H9 (cell line): ENCODE measurements around the gene ATP6V1C2. TPM values are rescaled to one million over a fixed set of nuclear protein-coding genes. Genes with fewer than 3 reads are reported as not detected.

ENCODE experiments used
- DNase-seq: peaks from one replicate; pipeline ENCODE4 v3.0.0-alpha.2; 2017
- H2AFZ ChIP-seq: one replicate; pipeline ENCODE4 v1.6.1; 2013; ENCODE audit warnings: mild to moderate bottlenecking, low read length, control low read depth, moderate library complexity
- H2AK5ac ChIP-seq: 2 replicates; pipeline ENCODE4 v1.6.1; 2013; ENCODE audit warnings: low read length, control low read depth, mixed read lengths; ENCODE audit not compliant: insufficient read length
- H2BK120ac ChIP-seq: one replicate; pipeline ENCODE4 v1.6.1; 2013; ENCODE audit warnings: low read depth, mild to moderate bottlenecking, low read length, control low read depth, inconsistent platforms; ENCODE audit not compliant: poor library complexity, severe bottlenecking
- H2BK12ac ChIP-seq: 2 replicates; pipeline ENCODE4 v1.6.1; 2013; ENCODE audit warnings: low read length, control low read depth, mixed read lengths, low read depth; ENCODE audit not compliant: insufficient read length
- H2BK15ac ChIP-seq: 2 replicates; pipeline ENCODE4 v1.6.1; 2013; ENCODE audit warnings: low read depth, low read length, control low read depth
- H2BK20ac ChIP-seq: one replicate; pipeline ENCODE4 v1.6.1; 2013; ENCODE audit warnings: low read depth, mild to moderate bottlenecking, low read length, control low read depth, inconsistent platforms; ENCODE audit not compliant: poor library complexity, severe bottlenecking
- H2BK5ac ChIP-seq: 2 replicates; pipeline ENCODE4 v1.6.1; 2013; ENCODE audit warnings: low read length, control low read depth, mixed read lengths; ENCODE audit not compliant: insufficient read length
- H3K14ac ChIP-seq: 2 replicates; pipeline ENCODE4 v1.6.1; 2013; ENCODE audit warnings: low read length, control low read depth; ENCODE audit not compliant: insufficient read depth
- H3K18ac ChIP-seq: 2 replicates; pipeline ENCODE4 v1.6.1; 2013; ENCODE audit warnings: low read depth, mild to moderate bottlenecking, mixed read lengths, low read length, control low read depth; ENCODE audit not compliant: insufficient read length
- H3K23ac ChIP-seq: 2 replicates; pipeline ENCODE4 v1.6.1; 2013; ENCODE audit warnings: low read length, control low read depth, mixed read lengths, low read depth; ENCODE audit not compliant: insufficient read length
- H3K23me2 ChIP-seq: 2 replicates; pipeline ENCODE4 v1.6.1; 2013; ENCODE audit warnings: low read depth, mild to moderate bottlenecking, mixed read lengths, low read length, control low read depth; ENCODE audit not compliant: insufficient read length, poor library complexity, severe bottlenecking
- H3K27ac ChIP-seq: 2 replicates; pipeline ENCODE4 v1.5.1; 2013; ENCODE audit warnings: low read length, control low read depth, mixed read lengths, low read depth; ENCODE audit not compliant: insufficient read length
- H3K27me3 ChIP-seq: 2 replicates; pipeline ENCODE4 v1.6.1; 2013; ENCODE audit warnings: low read length, control low read depth, inconsistent platforms; ENCODE audit not compliant: insufficient read depth
- H3K4ac ChIP-seq: 2 replicates; pipeline ENCODE4 v1.6.1; 2013; ENCODE audit warnings: low read depth, mild to moderate bottlenecking, control low read depth, inconsistent platforms, low read length, moderate library complexity
- H3K4me1 ChIP-seq: 2 replicates; pipeline ENCODE4 v1.6.1; 2013; ENCODE audit warnings: low read length, control low read depth, inconsistent platforms; ENCODE audit not compliant: insufficient read depth
- H3K4me2 ChIP-seq: 2 replicates; pipeline ENCODE4 v1.6.1; 2013; ENCODE audit warnings: low read length, control low read depth, mixed read lengths; ENCODE audit not compliant: insufficient read length, insufficient read depth
- H3K56ac ChIP-seq: 2 replicates; pipeline ENCODE4 v1.6.1; 2013; ENCODE audit warnings: low read depth, mild to moderate bottlenecking, mixed read lengths, low read length, control low read depth; ENCODE audit not compliant: insufficient read length
- H3K79me1 ChIP-seq: 2 replicates; pipeline ENCODE4 v1.6.1; 2013; ENCODE audit warnings: low read depth, mild to moderate bottlenecking, moderate library complexity, low read length, control low read depth, inconsistent platforms; ENCODE audit not compliant: insufficient read depth, poor library complexity, severe bottlenecking
- H3K79me2 ChIP-seq: 2 replicates; pipeline ENCODE4 v1.6.1; 2013; ENCODE audit warnings: low read length, control low read depth, inconsistent platforms; ENCODE audit not compliant: insufficient read depth
- H3K9ac ChIP-seq: 2 replicates; pipeline ENCODE4 v1.6.1; 2013; ENCODE audit warnings: low read length, control low read depth, mixed read lengths; ENCODE audit not compliant: insufficient read length; ENCODE audit errors: extremely low read depth
- H3K9me3 ChIP-seq: one replicate; pipeline ENCODE4 v1.6.1; 2013; ENCODE audit warnings: low read depth, low read length, inconsistent platforms; ENCODE audit not compliant: control insufficient read depth
- H3T11ph ChIP-seq: one replicate; pipeline ENCODE4 v1.6.1; 2013; ENCODE audit warnings: mild to moderate bottlenecking, low read length, control low read depth, inconsistent platforms
- H4K20me1 ChIP-seq: one replicate; pipeline ENCODE4 v1.6.1; 2013; ENCODE audit not compliant: control insufficient read depth, insufficient read length, insufficient read depth
- H4K5ac ChIP-seq: 2 replicates; pipeline ENCODE4 v1.6.1; 2013; ENCODE audit warnings: low read depth, mild to moderate bottlenecking, mixed read lengths, low read length, control low read depth; ENCODE audit not compliant: insufficient read length
- H4K8ac ChIP-seq: replicated peaks from 2 replicates; pipeline ENCODE4 v1.6.1; 2013; ENCODE audit warnings: low read length, control low read depth, mixed read lengths, low read depth; ENCODE audit not compliant: insufficient read length
- H4K91ac ChIP-seq: 2 replicates; pipeline ENCODE4 v1.6.1; 2013; ENCODE audit warnings: low read depth, mild to moderate bottlenecking, moderate library complexity, mixed read lengths, low read length, control low read depth; ENCODE audit not compliant: insufficient read length
- H3K27ac Mint-ChIP-seq, 3 experiments: 2 replicates in 2 of 3; 3 replicates in 1 of 3; pipeline ENCODE4 v1.8.0; 2020 to 2021; ENCODE audit warnings: mixed read lengths in 3 of 3, mild to moderate bottlenecking in 1 of 3, moderate library complexity in 1 of 3
- H3K27me3 Mint-ChIP-seq: 2 replicates; pipeline ENCODE4 v1.8.0; 2021; ENCODE audit warnings: low read depth, mild to moderate bottlenecking, moderate library complexity, mixed read lengths
- H3K36me3 Mint-ChIP-seq, 3 experiments: 2 replicates in 2 of 3; 3 replicates in 1 of 3; pipeline ENCODE4 v1.8.0; 2020 to 2021; ENCODE audit warnings: low read depth in 3 of 3, mixed read lengths in 3 of 3; ENCODE audit not compliant: insufficient read depth in 1 of 3
- H3K4me1 Mint-ChIP-seq, 2 experiments: 2 replicates each; pipeline ENCODE4 v1.8.0; 2020; ENCODE audit warnings: mixed read lengths in 2 of 2
- H3K4me3 Mint-ChIP-seq, 2 experiments: 2 replicates in 1 of 2; 3 replicates in 1 of 2; pipeline ENCODE4 v1.8.0; 2020 to 2021; ENCODE audit warnings: mild to moderate bottlenecking in 2 of 2, mixed read lengths in 2 of 2, moderate library complexity in 1 of 2
- H3K9me3 Mint-ChIP-seq, 2 experiments: 2 replicates in 1 of 2; 3 replicates in 1 of 2; pipeline ENCODE4 v1.8.0; 2020; ENCODE audit warnings: mild to moderate bottlenecking in 2 of 2, mixed read lengths in 2 of 2, moderate library complexity in 1 of 2
- CTCF ChIP-seq: fragments of 200-600 bp; sonication (generic); conservative IDR thresholded peaks from 3 replicates; pipeline ENCODE4 v1.8.0; 2021; ENCODE audit warnings: antibody characterized with exemption, mild to moderate bottlenecking
- WGBS: extraction: QIAGEN DNeasy Blood & Tissue Kit; methylation state at CpG from one replicate; pipeline ENCODE4 v1.1.7; 2013; ENCODE audit warnings: missing lambda C conversion rate, low lambda C conversion rate, mixed read lengths; ENCODE audit not compliant: insufficient read length; ENCODE audit errors: extremely low coverage; 5-methylcytosine and 5-hydroxymethylcytosine counted together
- total RNA-seq: library from RNA; stranded (reverse); gene quantifications from 2 replicates; pipeline ENCODE4 v1.2.1, GENCODE V29; 2021

Gene ATP6V1C2
- total RNA-seq, 1 experiment from 2014 or later, result 1.2 TPM

- Histone ChIP-seq H3K27me3 (no peaks in the 10 kb centered on the region), H3K14ac (no peak overlapping the region), H3K79me1 (no peaks in the 10 kb centered on the region), H4K91ac (no peak overlapping the region), H3K56ac (no peak overlapping the region), H4K5ac (no peak overlapping the region), H2BK120ac (no peak overlapping the region), H2BK15ac (no peak overlapping the region), H3K27ac (no peak overlapping the region), H3K23me2 (no peaks in the 10 kb centered on the region), H3K4me2 (no peak overlapping the region), H2AK5ac (no peak overlapping the region), H3K18ac (no peak overlapping the region), H2BK5ac (no peak overlapping the region), H3K23ac (no peak overlapping the region), H4K20me1 (no peaks in the 10 kb centered on the region), H3K9ac (no peak overlapping the region), H2BK12ac (no peak overlapping the region), H2AFZ (no peak overlapping the region), H2BK20ac (no peak overlapping the region), H3K9me3 (no peaks in the 10 kb centered on the region), H3K4me1 (no peaks in the 10 kb centered on the region), H3K79me2 (no peaks in the 10 kb centered on the region), H3T11ph (no peak overlapping the region), H3K4ac (no peak overlapping the region), H4K8ac (no peak overlapping the region)
- peaks cover 4 to 11% of the 10 kb centered on the region in 2 experiments; a peak in 3 of 4 replicates for H3K4me1 Mint-ChIP-seq
- TF ChIP-seq CTCF, result no peak
- WGBS, result no CpG with 5 or more reads among the region's 5 CpGs
- H3K4me3 Mint-ChIP-seq, result no peak overlapping the region
- no peaks in the 10 kb centered on the region for H3K36me3 Mint-ChIP-seq
- no peak overlapping the region for H3K27ac Mint-ChIP-seq
- H3K9me3 Mint-ChIP-seq, result no peaks in the 10 kb centered on the region; a peak in 1 of 5 replicates
- no peak for DNase-seq
- peaks cover 26% of the 10 kb centered on the region for H3K27me3 Mint-ChIP-seq
Measured at GRCh38 chr2:10706033-10706432, 15.4 kb upstream of the ATP6V1C2 start.
